Mesenteric fat pad (tissue), 1 donor: ENCODE measurements around the gene FGGY. TPM values are rescaled to one million over a fixed set of nuclear protein-coding genes. Genes with fewer than 3 reads are reported as not detected.

ENCODE experiments used
- DNase-seq: peaks from one replicate; pipeline ENCODE4 v3.0.0-alpha.2; 2020; ENCODE audit warnings: low spot score
- total RNA-seq: library from RNA; stranded (reverse); fragmentation: NEBNext Ultra II Directional; extraction: Animal tissue kit (Norgen Biotek cat#: 25700); gene quantifications from one replicate; pipeline ENCODE4 v1.2.1, GENCODE V29; 2021
- donor health status: DM: yes; HTN: yes; CAD: no.

FGGY gene
- total RNA-seq, 1 donor from 2014 or later, result 13.8 TPM

GRCh38 chr1:59672851-59673572 is 376.1 kb downstream of the FGGY start:
- no peak for DNase-seq

DNA sequence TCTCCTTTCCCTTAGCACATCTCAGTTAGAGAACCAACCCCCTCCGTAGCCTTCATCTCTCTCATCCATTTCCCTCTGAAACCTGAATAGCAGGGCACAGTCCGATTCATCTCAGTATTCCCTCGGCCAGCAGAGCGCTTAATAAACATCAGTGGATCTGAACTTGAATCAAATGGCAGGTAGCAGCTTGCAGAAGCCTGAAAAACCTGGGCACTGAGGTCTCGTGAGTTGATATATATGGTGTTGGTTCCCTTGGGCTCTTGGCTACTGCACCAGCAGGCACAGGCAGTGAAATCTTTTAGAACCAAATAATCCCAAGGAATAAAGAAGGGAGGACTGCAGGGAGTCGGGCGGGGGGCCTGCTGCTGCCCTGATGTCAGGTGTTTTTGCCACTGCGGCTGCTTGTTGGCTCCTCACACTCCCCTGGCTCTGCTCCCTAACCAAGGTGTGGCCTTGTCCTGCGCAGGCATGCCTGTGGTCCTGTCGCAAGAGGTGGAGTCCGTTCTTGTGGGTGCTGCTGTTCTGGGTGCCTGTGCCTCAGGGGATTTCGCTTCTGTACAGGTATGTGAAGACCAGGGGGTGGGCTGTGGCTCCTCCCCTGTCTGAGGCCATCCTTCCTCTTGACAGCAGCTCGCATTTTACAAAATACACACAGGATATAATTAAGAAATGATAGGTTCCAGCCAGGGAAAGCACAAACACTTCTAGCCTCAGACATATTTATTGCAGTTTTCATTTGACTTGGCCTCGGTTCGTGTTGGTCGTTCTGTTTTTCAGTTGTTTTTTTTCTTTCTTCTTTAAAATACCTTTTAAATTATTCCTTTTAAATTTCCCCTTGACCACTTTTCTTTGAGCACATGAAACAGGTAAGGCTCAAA is 376.9 kb downstream of the FGGY start:
- no peak for DNase-seq

GRCh38 chr1:59674595-59674994 is 377.7 kb downstream of the FGGY start:
- DNase-seq, result no peak

DNA sequence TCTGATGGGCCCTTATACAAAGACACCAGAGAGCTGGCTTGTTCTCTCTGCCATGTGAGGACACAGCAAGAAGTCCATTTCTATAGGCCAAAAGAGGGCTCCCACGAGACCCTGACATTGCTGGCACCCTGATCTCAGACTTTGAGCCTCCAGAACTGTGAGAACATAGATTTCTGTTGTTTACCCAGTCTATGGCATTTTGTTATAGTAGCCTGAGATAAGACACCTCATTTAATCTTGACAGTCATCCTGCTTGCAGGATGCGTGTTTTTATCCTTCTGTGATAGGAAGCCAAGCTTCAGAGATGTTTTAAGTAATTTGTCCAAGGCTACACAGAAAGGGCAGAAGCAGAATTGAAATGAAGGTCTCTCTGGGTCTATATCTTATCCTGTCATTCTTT is 379.0 kb downstream of the FGGY start:
- no peak for DNase-seq

DNA sequence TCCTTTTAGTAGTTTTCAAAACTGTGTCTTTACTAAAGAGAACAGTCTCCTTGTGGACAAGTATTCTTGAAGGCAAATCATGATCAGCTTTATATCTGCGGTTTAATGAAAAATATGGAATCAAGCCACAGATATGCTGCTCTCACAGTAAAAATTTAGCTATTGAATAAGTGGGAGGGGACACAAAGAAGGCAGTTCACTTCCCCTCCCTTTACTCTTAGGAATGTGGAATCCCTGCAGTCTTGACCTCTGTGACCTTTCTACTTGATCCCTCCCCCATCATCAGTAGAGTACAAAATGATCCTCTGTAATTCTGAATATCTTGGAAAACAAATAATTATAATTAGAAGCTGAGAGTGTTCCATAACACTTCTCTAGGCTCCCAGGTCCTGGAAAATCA is 381.1 kb downstream of the FGGY start:
- DNase-seq, result no peak

GRCh38 chr1:59678493-59679228 is 381.8 kb downstream of the FGGY start:
- DNase-seq, result no peak

DNA sequence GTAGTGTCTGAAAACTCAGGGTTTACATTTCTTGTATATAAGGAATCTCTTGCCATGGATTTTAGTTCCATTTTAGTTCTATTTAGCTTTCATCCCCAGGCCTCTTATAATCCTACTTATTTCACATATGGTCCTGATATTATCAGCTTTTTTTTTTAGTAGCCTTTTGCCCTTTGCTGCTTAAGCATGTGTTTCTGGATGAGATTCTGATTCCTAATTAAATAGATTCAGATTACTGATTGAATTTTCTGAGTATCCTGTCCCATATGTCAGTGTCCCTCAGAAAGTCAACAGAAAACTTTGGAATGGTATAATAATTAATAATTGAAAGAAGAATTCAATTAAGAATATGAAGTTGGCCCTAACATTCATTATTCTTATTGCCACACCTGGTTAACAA is 383.1 kb downstream of the FGGY start:
- no peak for DNase-seq

- no peak for DNase-seq
Measured at GRCh38 chr1:59682396-59683080, 385.6 kb downstream of the FGGY start.

DNA sequence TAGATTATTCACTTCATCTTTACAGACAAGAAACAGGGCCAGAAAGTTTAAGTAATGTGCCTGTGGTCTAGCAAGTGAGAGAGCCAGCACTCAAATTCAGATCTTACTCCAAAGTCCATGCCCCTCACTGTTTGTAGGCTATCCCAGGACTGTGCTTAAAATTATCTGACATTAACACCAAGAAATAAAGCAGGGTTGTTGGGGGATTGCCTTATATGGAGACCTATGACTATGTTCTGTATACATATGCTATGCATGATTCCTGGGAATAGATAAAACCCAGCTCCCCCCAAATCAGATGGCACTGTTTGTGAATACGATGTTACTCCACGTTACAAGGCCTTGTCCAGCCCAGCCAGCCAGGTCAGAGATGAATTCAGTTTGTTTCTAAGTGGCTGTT is 386.3 kb downstream of the FGGY start:
- DNase-seq, result no peak

DNA sequence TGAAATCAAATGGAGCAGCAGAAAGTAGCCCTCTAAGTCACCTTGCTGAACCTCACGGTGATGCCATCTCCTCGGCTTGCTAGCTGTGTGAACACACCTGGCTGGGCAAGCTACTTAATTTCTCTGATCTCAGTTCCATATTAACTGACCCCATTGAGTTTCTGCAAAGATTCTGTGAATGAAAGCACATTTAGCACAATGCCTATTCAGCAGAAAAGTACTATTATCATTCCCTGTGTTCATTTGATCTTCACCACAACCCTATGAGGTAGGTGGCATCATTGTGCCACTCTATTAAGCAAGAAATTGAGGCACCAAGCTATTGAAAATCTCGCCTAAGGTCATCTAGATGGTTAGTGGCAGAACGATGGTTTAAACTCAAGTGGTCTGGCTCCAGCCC is 387.8 kb downstream of the FGGY start:
- DNase-seq, result no peak

DNA sequence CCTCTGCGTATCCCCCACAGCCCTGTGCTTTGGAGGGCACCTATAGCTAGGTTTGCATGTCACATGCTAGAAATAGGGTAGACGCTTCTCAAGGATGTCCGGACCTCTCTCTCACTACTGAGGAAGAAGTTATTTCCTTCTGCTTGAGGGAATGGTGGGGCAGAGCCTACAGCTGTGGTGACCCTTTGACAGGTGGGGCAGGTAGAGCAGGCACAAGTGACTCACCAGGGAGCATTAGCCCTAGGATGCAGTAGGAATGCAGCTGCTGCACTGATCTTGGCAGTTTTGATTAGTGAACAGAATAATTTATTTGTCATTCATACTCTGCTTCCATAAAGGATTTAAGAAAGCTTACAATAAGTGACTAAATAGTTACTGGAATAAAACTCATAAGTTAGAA is 388.2 kb downstream of the FGGY start:
- no peak for DNase-seq

DNA sequence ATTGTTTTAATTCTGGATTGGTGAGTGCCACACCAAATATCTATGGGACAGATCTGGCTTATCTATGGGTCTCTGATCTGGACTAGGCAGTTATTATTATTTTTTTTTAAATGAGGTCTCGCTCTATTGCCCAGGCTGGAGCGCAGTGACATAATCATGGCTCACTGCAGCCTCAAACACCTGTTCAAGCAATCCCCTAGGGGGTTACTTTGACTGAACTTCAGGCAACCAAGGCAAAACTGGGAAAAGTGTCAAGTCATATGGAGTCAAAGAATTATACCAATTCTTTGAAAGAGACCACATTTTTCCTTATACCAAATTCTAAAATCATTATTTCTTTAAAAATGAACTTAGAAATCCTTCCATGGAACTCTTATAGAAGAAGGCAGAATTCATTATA is 388.8 kb downstream of the FGGY start:
- no peak for DNase-seq

DNA sequence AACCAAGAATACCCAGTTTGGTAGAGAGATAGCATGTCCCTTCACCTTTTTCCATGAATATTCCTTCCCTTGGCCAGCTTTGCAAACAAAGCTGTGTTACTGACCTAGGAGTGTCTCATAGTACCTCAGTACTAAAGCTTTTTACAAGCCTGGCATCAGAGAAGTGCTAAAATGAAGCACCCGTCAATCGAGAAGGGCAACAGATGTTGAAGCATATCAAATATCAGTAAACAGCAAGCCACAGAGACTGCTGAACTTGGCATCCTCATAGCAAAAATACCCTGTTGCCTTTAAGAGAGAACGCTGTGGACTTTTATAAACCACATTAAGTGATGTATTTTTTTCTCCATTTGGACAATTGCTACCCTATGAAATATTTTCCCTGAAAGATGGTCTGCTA is 389.3 kb downstream of the FGGY start:
- no peak for DNase-seq

GRCh38 chr1:59686574-59686973 is 389.7 kb downstream of the FGGY start:
- DNase-seq, result no peak

DNA sequence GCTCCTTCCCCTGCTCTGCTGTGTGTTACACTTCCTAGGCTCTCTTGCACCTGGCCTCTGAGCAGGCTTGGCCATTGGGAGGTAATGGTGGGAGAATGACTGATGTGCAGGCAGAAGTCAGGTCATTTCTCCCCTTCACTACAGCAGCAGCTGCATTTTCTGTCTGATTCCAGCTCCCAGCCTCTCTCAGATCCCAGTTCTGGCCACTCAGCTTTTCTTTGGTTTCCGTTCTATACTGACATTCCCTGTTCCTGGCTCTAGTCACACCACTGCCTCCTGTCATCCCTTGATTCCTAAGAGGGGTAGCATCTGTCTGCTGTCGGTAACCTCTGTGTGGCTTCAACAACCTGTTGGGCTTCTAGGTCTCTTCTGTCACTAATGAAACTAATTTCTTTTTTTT is 390.2 kb downstream of the FGGY start:
- no peak for DNase-seq

DNA sequence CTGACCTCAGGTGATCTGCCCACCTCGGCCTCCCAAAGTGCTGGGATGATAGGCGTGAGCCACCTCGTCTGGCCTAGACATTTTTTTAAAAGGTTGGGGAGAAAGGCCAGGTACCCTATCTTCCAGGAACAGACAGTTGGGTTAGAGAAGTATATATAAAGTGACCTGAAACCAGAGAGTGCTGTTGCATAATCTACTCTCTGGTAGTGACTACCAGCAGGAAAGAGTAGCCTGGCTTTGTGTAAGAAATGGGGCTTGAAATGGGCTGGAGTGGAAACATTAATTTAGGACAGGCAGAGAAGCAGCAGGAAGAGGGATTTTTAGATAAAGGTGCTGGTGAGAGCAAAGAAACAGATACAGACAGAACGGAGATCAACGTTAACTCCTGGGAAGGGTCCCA is 392.1 kb downstream of the FGGY start:
- DNase-seq, result no peak

- no peak for DNase-seq
Measured at GRCh38 chr1:59689730-59690129, 392.8 kb downstream of the FGGY start.

DNA sequence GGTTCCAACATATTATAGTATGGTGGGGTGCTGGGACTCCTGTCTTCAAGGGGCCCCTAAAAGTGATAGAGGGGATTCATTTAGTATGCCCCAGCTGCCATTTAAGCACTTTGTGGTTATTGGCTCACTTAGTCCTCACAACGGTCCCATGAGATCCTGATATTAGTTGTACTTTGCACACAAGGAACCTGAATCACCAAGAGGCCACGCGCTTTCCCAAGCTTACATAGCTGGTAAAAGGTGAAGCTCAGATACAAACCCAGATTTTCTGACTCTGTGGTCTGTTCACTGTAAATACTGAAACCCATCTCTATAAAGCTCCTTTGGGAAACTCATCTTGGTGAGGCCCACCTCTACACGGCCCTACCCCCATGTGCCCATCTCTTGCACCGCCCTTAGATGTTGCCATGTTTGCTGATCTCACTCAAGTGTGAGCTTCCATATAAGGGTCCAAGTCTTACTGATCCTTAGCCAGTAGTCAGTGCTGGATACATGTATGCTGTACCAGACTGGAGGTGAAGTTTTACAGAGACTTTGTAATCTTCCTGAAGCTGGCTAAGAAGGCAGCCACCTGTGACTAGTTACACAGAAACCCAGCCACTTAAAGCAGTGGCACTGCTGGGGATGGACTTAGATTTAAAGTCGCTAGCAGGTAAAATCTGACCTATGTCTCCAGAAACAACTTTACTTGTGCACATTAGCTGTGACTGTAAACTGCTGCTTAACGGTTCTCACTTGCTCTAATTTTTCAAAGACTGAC is 393.5 kb downstream of the FGGY start:
- DNase-seq, result no peak

DNA sequence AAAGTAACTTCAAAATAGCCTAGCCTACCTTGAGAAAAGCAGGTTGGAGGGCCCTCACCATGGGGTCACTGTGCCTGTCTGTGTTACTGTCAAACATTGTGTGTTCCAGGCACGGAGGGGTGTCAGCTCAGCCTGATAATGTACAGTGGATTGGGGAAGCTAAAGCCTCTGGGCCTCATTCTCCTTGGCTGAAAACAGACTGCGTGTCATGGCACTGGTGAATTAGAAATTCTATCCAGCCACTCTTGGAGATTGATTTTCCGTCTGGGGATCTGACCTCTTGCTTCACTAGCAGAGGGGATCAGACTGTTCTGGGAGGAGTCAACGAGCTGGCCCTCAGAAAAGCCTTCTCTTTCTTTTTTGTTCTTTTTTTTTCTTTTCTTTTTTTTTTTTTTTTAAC is 394.4 kb downstream of the FGGY start:
- DNase-seq, result no peak

- no peak for DNase-seq
Measured at GRCh38 chr1:59692591-59692990, 395.7 kb downstream of the FGGY start.

DNA sequence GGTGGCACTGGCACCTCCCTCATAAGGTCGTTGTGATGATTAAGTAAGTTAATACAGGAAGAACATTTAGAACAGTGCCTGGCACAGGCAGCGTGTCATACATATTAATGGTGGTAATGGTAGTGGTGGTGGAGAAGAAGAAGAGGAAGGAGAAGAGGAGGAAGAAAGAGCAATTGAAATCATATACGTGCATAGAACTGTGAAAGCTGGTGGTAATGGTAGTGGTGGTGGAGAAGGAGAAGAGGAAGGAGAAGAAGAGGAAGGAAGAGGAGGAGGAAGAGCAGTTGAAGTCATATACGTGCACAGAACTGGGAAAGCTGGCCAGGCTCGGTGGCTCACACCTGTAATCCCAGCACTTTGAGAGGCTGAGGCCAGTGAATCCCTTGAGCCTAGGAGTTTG is 396.5 kb downstream of the FGGY start:
- no peak for DNase-seq
